ENCODE data around the gene PMPCA.

PMPCA gene, protein sequence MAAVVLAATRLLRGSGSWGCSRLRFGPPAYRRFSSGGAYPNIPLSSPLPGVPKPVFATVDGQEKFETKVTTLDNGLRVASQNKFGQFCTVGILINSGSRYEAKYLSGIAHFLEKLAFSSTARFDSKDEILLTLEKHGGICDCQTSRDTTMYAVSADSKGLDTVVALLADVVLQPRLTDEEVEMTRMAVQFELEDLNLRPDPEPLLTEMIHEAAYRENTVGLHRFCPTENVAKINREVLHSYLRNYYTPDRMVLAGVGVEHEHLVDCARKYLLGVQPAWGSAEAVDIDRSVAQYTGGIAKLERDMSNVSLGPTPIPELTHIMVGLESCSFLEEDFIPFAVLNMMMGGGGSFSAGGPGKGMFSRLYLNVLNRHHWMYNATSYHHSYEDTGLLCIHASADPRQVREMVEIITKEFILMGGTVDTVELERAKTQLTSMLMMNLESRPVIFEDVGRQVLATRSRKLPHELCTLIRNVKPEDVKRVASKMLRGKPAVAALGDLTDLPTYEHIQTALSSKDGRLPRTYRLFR

DNA sequence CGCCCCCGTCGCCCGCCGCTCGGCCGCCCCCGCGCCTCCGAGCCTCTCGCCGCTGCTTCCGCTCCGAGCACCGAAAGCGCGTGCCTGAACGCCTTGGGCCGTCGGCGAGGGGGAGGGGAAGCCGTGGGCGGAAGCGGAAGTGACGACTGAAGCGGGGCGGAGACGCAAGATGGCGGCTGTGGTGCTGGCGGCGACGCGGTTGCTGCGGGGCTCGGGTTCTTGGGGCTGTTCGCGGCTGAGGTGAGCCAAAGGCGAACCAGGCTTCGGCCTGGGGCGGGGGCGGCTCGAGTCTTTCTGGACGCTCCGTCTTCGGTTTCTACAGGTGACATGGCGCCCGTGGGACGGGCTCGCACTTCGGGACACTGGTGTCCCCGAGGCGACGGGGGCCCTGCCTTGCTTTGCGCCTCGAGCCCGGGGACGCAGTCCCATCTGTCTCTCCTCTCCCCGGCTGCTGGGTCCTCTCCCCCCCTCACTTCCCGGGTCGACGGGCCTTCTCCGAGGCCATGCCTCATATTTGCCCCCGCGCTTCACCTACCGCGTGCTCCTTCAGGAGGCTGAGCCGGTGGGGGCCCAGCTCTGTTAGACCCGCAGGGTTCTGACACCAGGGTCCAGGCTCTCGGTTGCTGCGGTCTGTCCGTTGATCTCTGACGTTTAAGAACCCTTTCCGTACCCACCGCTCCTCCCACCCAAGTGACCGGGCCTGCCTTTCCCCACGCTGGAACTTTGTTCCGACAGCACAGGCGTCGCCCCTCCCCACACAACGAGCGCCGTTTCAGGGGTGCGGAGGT, at the start of gene PMPCA, which contains the start of gene ENTR1:
PMPCA (plus strand) TSS at position 159 of the 788 bp plus-strand sequence; CDS start at position 170, 11 bp downstream.
ENTR1 (minus strand) TSS at position 115 of the 788 bp plus-strand sequence. CDS start 217 bp downstream, outside the sequence.
- DNase-seq = peak; percentile 42

DNA sequence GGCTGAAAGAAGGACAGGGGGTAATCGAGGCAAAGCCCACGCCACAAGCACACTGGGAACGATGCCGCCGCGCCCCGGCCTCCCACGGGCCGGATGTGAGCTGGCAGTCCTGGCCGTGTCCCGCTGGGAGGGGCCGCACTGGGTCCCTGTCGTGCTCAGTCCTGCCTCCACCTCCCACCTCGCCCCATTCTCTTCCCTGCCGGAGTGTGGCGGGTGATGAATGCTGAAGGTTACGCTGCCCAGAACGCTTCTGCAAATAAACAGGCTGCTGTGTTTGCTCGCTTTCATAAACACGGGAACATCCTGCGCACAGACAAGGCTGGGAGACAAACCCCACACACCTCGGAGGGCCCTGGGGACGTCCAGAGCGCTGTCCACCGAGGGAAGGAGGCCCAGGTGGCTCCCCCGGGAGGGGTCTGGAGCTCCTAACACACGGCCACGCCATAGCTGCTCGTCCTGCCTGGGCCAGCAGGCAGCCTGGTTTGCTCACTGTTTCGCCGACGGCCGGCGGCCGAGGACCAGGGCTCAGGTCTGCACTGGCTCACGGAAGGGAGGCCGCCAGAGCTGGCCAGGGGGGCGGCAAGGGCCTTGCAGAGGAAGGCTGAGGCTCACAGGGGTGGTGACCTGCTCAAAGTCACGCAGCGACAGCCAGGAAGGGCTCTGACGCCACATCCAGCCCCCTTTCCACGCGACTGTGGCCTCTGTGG, 49.3 kb upstream of the PMPCA start:
- DNase-seq = no peak

DNA sequence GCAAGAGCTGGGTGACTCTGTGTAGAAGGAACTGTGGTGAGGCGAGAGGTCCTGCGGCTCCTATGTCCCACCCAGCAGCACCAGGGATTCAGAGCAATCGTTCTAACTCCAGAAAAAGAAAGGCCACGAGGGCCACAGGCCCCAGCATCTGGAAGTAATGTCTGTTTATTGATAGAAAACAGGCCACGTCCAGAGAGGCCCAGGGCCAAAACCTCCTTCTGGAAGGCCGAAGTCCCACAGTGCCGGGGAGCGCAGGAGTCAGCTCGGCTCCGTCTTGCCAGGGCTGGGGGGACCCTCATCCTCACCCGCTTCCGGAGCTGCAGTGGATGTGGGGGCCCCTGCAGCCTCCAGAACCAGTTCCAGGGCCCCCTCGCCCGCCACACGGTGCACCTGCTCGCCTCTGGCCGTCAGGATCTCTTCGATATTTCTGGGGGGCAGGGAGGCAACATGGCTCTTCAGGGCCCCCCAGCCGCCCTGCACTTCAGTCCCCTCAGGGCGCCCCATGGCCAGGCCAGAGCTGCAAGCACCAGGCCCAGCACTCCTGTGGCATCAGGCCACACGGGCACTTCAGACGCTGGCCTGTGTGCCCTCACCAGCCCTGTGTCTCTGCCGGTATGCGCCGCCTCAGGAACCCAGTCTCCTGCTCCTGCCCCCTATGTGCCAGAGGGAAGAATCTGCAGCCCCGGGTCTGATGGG, 48.6 kb upstream of the PMPCA start:
- DNase-seq = no peak

DNA sequence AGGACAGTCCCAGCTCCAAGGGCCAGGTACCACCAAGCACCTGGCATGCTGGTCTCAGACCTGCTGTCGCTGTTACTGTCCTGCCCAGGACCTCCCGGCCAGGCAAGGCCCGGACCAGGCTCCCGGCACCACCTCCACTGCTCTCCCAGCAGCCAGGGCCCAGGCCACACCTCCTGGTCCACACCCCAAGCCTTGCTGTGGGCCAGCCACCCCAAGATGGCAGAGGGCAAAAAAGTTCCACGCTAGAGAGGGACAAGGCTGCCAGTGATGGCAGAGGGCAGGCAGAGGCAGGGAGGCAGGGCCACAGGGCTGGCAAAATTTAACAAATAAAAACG, 48.0 kb upstream of the PMPCA start:
- DNase-seq = no peak

DNA sequence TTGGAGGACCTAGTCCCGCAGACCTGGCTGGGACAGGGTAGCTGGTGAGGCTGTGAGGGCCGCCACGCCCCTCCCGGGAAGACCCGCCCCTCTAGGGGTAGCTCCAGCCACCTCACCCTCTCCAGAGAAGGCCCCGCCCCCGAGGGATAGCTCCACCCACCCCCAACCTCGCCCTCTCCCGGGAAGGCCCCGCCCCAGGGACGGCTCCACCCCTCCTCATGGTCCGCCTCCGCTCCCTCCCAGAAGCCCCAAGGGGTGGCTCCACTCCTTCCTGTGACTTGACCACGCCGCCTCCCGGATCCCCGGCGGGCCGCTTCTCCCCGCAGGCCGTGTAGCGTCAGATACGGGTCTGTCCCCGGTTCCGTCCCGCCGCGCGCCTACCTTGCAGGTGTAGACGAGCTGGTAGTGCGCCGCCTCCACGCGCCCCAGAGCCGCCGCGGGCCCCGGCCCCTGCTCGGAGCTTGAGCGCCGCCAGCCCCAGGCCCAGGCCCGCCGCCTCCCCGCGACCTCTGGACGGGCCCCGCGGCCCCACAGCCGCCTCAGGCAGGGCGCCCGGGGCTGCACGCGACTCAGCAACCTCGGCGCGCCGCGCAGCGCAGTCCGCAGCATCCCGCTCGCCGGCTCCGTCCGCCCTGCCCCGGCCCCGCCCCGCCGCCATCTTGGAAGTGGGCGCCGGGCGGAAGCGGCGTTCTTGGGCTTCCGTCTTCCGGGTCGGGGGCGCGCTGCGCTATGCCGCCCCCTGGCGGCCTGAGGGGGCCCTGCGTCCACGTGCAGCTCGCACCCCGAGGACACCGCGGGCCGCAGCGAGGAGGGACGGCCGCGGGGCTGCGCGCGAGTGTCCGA, 47.1 kb upstream of the PMPCA start, which contains the start of gene DNLZ:
DNLZ (minus strand) TSS at position 639 of the 843 bp plus-strand sequence; CDS start at position 609, 30 bp downstream.
- peak; percentile 82 for DNase-seq

DNA sequence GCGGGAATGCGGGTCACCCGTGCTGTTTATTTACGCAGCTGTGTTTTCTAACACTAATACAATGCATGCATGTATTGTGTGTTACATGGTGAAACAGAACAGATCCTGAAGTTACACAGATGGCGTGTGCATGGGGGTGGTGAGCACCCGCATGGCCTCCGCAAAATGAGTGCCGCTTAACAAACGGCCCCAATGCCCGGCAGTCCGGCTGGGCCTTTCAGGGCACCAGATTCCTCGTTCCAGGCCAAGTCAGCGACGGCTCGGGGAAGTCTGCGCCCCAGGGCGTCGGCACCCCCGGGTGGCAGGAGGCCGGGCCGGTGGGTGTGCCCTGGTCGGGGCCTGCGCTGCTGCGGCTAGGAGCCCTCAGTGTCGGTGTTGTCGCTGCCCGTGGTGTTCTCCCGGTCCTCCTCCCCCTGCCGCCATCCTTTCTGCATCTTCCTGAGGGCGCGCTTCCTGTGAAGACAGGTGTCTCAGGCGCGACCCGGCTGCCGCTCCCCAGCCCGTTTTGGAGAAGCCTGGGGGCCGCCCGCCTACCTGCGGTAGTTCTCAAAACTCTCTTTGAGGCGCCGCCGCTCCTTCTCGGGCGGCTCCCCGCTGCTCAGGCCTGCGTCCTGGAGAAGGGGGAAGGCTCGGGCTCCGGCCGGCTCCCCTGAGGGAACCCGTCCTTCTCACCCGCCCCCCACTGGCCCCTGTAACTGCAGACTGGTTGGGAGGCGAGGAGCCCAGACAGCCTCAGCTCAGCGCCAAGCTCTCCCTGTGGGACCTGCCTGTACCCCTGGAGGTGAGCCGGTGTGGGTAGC, 46.3 kb upstream of the PMPCA start:
- no peak for DNase-seq

DNA sequence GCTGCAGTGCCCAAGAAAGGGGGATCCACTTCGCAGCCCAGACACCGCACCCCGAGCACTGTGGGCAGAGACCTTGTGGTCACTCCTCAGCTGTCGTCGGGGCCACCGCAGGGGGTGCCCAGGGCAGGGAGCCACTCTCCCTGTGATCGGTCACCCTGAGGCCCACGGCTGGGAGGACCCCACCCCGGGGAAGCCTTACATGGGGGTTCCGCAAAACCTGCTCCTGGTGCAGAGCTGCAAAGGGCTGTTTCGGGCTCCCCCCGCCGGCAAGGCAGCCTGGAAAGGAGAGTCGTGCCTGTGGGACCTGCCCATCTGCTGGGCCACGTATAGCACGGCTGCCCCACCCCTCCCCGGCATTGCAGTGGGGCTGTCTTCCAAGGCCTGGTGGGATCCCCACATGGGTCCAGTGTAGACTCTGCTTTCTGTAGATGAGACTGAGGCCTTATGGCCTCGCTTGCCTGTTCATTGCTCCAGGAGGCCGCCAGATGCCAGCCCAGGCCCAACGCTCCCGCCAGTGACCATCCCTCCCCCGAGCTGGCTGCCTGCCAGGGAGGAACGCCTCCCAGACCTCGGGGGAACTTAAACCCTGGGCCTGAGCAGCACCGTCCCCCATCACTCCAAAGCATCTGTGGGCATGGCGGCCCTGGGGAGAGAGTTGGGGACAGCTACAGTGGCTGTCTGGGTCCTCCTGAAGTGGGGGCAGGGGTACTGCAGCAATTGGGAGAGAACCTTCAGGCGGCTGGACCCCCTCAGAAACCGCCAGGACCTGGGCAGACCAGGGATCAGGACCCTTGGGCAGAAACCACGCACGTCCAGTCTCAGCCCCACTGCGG, 45.3 kb upstream of the PMPCA start:
- no peak for DNase-seq

DNA sequence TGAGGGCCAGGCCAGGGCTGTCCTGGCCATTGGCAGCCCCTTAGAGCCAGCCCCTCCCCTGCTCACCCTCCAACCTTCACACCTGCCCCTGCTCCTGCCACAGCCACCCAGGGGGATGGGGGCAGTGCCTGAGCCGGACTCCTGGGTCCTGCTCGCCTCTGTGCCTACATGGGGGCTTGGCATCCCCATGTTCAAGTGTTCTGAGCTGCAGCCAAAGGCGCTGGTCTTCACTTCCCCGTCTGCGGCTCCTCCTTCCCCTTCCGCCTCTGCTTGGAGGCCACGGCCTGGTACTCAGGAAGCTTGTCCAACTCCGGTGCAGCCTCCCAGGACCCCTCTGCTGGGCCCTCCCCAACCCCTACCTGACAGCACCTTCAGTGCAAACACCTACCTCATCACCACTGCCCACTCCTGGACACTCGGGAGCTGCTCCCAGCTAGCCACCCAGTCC, 44.7 kb upstream of the PMPCA start:
- no peak for DNase-seq

DNA sequence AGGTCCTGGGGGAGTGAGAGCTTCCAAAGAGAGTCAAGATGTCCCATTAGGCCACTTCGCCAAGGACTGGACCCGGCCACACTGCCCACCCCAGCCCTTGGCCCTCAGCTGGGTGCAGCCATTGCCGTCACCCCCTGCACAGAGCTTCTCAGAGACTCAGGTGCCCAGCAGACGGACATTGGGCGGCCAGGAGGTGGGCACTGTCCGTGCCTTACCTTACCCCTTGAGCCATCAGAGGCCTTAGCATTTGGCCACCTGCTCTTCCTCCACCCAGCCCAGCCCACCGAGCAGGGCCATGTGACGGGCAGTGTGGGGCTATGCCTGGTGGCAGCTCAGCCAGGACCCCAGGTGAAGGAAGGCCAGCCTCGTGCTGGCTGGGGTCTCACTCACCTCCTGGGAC, 43.6 kb upstream of the PMPCA start:
- no peak for DNase-seq

DNA sequence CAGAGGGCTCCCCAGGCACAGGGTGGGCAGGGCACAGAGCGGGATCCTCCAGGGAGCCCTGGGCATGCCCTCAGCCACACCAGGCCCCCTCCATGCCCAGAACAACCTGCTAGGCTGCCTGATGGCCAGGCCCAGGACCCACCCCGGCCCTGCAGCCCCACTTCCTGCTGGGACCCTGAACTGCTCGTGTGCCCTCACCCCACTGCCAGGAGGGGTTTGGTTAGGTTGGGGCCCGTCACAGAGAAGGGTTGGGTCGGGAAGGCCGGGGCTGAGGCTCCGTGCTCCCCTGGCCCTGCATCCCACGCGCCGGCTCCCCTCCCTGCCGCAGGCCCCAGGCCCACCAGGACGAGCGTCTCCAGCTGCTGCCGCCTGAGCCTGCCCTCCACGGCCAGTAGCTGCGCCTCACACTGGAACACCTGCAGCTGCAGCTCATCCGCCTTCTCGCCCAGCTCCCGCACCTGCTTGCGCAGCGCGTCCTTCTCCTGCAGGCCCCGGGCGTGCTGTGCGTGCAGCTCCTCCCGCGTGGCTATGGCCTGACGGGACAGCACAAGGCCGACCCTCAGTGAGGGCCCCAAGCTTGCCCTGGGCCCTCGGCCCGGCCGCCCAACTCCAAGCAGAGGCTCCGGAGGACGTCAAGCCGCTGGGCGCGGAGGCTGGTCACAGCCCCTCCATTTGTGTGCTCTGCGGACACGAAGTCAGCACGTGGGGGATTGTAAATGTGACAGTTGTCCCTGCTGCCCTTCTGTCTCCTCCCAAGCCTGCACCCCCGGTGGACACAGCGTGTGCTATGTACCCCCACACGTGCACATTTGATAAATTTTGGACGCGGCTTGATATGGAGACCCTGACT, 42.9 kb upstream of the PMPCA start:
- no peak for DNase-seq

DNA sequence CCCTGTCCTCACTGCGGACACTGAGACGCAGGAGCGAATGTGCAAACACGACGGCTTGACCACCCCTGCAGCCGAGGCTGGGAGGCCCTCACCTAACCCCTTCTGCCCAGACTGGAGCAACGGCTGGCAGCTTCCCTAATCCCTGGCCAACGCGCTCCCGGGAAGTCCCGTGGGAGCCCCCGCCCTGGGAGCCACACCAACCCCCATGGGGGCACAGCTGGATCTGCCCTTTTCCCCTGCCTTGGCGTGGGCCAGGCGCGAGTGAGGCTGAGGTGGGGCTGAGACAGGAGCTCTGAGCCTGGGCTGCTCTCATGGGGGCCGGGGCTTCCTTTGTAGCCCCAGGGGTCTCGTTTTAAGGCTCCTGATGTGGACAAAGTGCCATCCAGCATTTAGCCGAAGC, 42.3 kb upstream of the PMPCA start:
- DNase-seq = no peak

DNA sequence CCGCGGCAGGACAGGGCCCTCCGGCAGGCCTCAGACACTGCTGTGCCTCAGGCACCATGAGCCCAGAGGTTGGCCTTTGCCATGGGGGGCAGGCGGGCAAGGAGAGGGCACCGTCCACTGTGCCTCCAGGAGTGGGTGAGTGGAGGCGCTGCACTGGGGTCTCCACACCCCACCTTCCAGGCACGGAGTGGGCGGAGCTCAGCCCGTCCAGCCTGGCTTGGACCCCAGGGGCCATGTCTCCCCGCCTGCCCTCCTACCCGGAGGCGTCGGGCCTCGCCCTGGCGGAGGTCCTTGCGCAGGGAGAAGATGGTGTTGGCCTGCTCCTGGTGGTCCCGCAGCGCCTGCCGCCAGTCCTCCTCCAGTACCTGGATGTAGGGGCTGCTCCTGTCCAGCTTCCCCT, 40.4 kb upstream of the PMPCA start:
- DNase-seq = no peak

DNA sequence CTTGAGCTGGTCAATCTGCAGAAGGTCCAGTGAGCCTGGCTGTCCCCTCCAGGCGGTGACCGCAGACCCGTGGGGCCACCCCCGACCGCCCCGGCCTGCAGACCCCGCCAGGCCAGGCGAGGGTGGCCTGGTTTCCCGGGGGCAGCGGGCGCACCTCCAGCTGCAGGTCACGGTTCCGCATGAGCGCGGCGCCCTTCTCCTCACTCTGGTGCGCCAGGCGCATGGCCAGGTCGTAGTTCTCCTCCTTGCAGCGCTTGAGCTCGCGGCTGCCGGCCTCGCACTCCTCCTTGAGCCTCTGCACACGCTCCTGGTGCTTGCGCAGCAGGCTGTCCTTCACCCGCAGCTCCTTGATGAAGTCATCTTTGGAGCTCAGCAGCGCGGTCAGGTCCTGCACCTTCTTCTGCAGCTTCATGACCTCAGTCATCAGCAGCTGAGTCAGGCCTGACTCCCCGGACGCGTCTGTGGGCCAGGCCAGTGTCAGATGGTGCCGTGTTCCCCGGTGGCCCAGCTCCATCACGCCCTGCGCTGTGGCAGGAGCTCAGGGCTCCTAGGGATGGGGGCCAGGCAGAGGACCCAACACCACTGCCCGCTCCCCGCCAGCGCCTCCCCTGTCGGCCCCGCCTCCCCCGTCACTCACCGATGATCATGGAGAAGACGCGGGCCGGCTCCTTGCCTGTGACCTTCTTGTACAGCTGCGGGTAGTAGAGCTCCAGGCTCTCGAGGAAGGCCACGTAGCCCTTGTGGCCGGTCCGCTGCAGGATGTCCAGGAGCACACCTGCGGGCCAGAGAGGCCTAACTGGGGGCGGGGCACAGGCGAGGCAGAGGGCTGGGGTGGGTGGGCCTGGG, 39.5 kb upstream of the PMPCA start:
- DNase-seq = no peak

DNA sequence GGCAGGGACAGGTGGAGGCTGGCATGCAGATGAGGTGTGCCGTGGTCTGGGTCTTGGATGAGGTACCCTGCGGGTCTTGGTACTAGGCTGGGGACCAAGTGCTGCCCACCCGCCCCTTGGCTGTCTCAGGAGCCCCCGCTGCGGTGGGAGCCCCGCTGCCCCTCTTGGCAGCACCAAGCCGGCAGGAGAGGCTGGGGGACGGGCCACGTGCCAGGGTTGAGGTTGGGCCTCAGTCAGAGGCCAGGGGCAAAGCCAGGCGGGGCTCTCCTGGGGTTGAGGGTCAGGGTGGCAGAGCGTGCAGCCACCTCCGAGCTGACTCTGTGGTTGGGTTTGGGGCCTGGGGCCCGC, 39.0 kb upstream of the PMPCA start:
- no peak for DNase-seq

DNA sequence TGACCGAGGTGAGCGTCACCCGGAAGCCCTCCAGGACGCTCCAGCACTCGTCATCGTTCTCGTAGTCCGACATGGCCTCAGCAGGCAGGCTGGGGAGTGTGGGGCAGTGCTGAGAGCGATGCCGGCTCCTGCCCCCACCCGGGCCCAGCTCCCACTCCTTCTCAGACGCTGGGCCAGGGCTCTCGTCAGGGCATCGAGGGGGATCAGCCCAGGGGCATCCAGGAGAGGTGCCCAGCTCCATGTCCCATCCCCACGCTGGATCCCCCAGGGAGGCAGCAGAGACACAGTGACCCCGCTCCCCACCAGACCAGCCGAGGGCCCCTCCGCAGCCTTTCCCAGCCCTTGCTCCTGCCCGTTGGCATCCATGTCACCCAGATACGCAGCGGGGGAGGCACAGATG, 38.5 kb upstream of the PMPCA start:
- no peak for DNase-seq

DNA sequence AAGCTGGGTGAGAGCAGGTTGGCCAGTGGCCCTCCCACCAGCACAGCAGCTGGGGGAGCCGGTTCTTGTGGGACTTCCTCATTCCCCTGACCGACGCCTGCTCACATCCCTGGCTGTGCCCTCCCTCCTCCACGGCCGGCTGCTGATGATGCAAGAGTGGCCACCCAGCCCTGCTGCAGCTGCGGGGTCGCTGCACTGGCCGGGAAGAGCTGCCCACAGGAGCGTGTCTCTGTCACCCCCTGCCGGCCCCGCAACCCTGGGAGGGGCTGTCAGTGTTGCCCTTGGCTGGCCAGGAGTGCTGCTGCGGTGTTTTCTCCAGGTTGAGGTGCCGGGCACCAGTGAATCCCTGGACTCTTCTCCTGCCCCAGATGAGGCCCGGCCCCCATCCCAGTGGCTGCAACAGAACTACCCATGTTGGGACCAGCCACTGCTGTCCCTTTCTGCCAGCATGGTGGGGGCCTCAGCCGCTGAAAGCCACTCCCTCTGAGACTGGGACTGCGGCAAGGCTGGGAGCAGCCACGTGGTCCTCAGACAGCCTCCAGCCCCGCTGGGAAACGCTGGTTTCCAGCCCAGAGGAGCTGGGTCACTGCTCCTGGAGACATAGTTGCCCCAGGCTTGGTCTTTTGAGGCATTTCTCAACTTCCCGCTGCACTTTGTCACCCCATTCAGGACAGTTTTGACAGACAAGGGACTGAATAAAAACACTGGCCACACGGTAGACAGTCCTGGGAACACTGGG, 37.7 kb upstream of the PMPCA start:
- DNase-seq = peak; percentile 60

Measured in NCI-H1694 (cell line).